ENCODE data around the gene STARD7.

STARD7 gene

GRCh38 chr2:96150007-96150640 lies 58.5 kb downstream of the STARD7 start:
- Histone ChIP-seq H3K27ac (ENCODE audit: insufficient read depth, low read length, poor library complexity, severe bottlenecking) (no peak overlapping the region), H3K27me3 (replicated peaks; ENCODE audit: control insufficient read depth, insufficient read depth, low read length, poor library complexity, severe bottlenecking) (no peaks in the 10 kb centered on the region), H3K9me3 (ENCODE audit: control insufficient read depth, low read length) (no peaks in the 10 kb centered on the region), H3K4me1 (ENCODE audit: control insufficient read depth, insufficient read depth, low read length, poor library complexity, severe bottlenecking) (peaks cover 45% of the 10 kb centered on the region), H3K4me3 (ENCODE audit: insufficient read depth, low read depth, low read length, poor library complexity, severe bottlenecking) (no peak overlapping the region), H3K36me3 (ENCODE audit: control insufficient read depth, insufficient read depth, low read length) (no peaks in the 10 kb centered on the region)
- no peak for DNase-seq

- Histone ChIP-seq H3K36me3 (ENCODE audit: control insufficient read depth, insufficient read depth, low read length) (peaks cover 5% of the 10 kb centered on the region), H3K4me3 (ENCODE audit: insufficient read depth, low read depth, low read length, poor library complexity, severe bottlenecking) (peak overlapping the region; percentile 22), H3K27ac (ENCODE audit: insufficient read depth, low read length, poor library complexity, severe bottlenecking) (peak overlapping the region; percentile 100), H3K4me1 (ENCODE audit: control insufficient read depth, insufficient read depth, low read length, poor library complexity, severe bottlenecking) (peaks cover 52% of the 10 kb centered on the region), H3K27me3 (replicated peaks; ENCODE audit: control insufficient read depth, insufficient read depth, low read length, poor library complexity, severe bottlenecking) (no peaks in the 10 kb centered on the region), H3K9me3 (ENCODE audit: control insufficient read depth, low read length) (no peaks in the 10 kb centered on the region)
- peak; percentile 96 to 98 (median 97) for DNase-seq
Observed at GRCh38 chr2:96148410-96149217, 60.0 kb downstream of the STARD7 start.

- Histone ChIP-seq H3K4me3 (ENCODE audit: insufficient read depth, low read depth, low read length, poor library complexity, severe bottlenecking) (peak overlapping the region; percentile 22), H3K36me3 (ENCODE audit: control insufficient read depth, insufficient read depth, low read length) (peaks cover 12% of the 10 kb centered on the region), H3K4me1 (ENCODE audit: control insufficient read depth, insufficient read depth, low read length, poor library complexity, severe bottlenecking) (peaks cover 61% of the 10 kb centered on the region), H3K9me3 (ENCODE audit: control insufficient read depth, low read length) (no peaks in the 10 kb centered on the region), H3K27me3 (replicated peaks; ENCODE audit: control insufficient read depth, insufficient read depth, low read length, poor library complexity, severe bottlenecking) (no peaks in the 10 kb centered on the region), H3K27ac (ENCODE audit: insufficient read depth, low read length, poor library complexity, severe bottlenecking) (peak overlapping the region; percentile 100)
- no peak for DNase-seq
Observed at GRCh38 chr2:96147593-96148201, 60.9 kb downstream of the STARD7 start.

- Histone ChIP-seq H3K27ac (ENCODE audit: insufficient read depth, low read length, poor library complexity, severe bottlenecking) (peak overlapping the region; percentile 100), H3K36me3 (ENCODE audit: control insufficient read depth, insufficient read depth, low read length) (peaks cover 12% of the 10 kb centered on the region), H3K4me1 (ENCODE audit: control insufficient read depth, insufficient read depth, low read length, poor library complexity, severe bottlenecking) (peaks cover 65% of the 10 kb centered on the region), H3K27me3 (replicated peaks; ENCODE audit: control insufficient read depth, insufficient read depth, low read length, poor library complexity, severe bottlenecking) (no peaks in the 10 kb centered on the region), H3K9me3 (ENCODE audit: control insufficient read depth, low read length) (no peaks in the 10 kb centered on the region), H3K4me3 (ENCODE audit: insufficient read depth, low read depth, low read length, poor library complexity, severe bottlenecking) (peak overlapping the region; percentile 88)
- peak in 2 of 3 donors; percentile 39 to 51 for DNase-seq
Observed at GRCh38 chr2:96146881-96147592, 61.6 kb downstream of the STARD7 start.

- DNase-seq = peak; percentile 81 to 89 (median 83)
- peaks cover 12% of the 10 kb centered on the region for H3K36me3 ChIP-seq (ENCODE audit: control insufficient read depth, insufficient read depth, low read length)
- no peaks in the 10 kb centered on the region for H3K27me3 ChIP-seq (replicated peaks; ENCODE audit: control insufficient read depth, insufficient read depth, low read length, poor library complexity, severe bottlenecking)
- no peaks in the 10 kb centered on the region for H3K9me3 ChIP-seq (ENCODE audit: control insufficient read depth, low read length)
- H3K4me1 ChIP-seq (ENCODE audit: control insufficient read depth, insufficient read depth, low read length, poor library complexity, severe bottlenecking) = peaks cover 62% of the 10 kb centered on the region
- peak overlapping the region; percentile 100 for H3K27ac ChIP-seq (ENCODE audit: insufficient read depth, low read length, poor library complexity, severe bottlenecking)
- peak overlapping the region; percentile 88 for H3K4me3 ChIP-seq (ENCODE audit: insufficient read depth, low read depth, low read length, poor library complexity, severe bottlenecking)
Observed at GRCh38 chr2:96146153-96146880, 62.3 kb downstream of the STARD7 start.

GRCh38 chr2:96145848-96146152 lies 62.8 kb downstream of the STARD7 start:
- Histone ChIP-seq H3K4me3 (ENCODE audit: insufficient read depth, low read depth, low read length, poor library complexity, severe bottlenecking) (peak overlapping the region; percentile 88), H3K9me3 (ENCODE audit: control insufficient read depth, low read length) (no peaks in the 10 kb centered on the region), H3K36me3 (ENCODE audit: control insufficient read depth, insufficient read depth, low read length) (peaks cover 12% of the 10 kb centered on the region), H3K27me3 (replicated peaks; ENCODE audit: control insufficient read depth, insufficient read depth, low read length, poor library complexity, severe bottlenecking) (no peaks in the 10 kb centered on the region), H3K27ac (ENCODE audit: insufficient read depth, low read length, poor library complexity, severe bottlenecking) (peak overlapping the region; percentile 100), H3K4me1 (ENCODE audit: control insufficient read depth, insufficient read depth, low read length, poor library complexity, severe bottlenecking) (peaks cover 58% of the 10 kb centered on the region)
- no peak for DNase-seq

DNA sequence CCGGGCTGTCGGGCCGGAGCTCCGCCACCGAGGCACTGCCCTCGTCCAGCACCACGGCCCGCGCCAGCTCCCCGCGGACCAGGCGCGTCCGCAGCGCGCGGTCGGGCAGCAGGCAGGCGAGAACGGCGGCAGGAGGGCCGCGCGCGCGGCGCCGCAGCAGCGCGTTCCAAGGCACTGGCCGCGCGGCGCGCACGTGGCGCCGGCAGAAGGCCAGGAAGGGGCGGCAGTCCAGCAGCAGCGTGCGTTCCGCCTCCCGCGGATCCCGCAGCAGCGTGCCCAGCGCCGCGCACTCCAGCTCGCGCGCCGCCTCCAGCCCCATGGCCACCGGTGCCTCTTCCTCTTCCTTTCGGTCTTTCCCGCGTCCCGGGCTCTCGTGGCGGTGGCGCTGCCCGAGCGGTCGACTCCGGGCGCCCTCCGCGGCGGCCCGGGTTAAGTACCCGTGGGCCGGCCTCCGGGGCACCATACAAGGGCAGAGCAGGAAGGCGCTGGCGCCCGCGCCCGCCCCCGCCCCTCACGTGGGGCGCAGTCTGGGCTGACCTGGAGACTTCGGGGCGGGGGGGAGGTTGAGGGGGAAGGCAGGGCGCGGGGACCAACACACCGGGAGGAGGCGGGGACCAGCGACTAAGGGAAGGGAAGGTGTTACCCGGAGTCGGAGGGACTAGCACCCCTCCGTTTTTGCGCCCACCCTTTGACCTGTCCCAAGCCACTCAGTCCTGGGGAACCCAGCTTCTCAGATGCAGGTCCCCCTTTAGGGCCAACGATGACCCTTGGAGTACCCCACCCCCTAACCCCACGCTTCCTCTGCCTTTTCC lies 63.4 kb downstream of the STARD7 start, which contains the start of gene DUSP2:
DUSP2 (minus strand) TSS at position 405 of the 812 bp plus-strand sequence; CDS start at position 319, 86 bp downstream.
- H3K9me3 ChIP-seq (ENCODE audit: control insufficient read depth, low read length) = no peaks in the 10 kb centered on the region
- H3K27me3 ChIP-seq (replicated peaks; ENCODE audit: control insufficient read depth, insufficient read depth, low read length, poor library complexity, severe bottlenecking) = no peaks in the 10 kb centered on the region
- H3K27ac ChIP-seq (ENCODE audit: insufficient read depth, low read length, poor library complexity, severe bottlenecking) = peak within 1 kb of the TSS; percentile 100
- H3K4me3 ChIP-seq (ENCODE audit: insufficient read depth, low read depth, low read length, poor library complexity, severe bottlenecking) = peak within 1 kb of the TSS; percentile 88
- peaks cover 58% of the 10 kb centered on the region for H3K4me1 ChIP-seq (ENCODE audit: control insufficient read depth, insufficient read depth, low read length, poor library complexity, severe bottlenecking)
- peaks cover 12% of the 10 kb centered on the region for H3K36me3 ChIP-seq (ENCODE audit: control insufficient read depth, insufficient read depth, low read length)
- peak; percentile 85 to 89 (median 87) for DNase-seq

GRCh38 chr2:96144481-96145035 lies 64.1 kb downstream of the STARD7 start:
- H3K4me3 ChIP-seq (ENCODE audit: insufficient read depth, low read depth, low read length, poor library complexity, severe bottlenecking) = peak overlapping the region; percentile 88
- H3K36me3 ChIP-seq (ENCODE audit: control insufficient read depth, insufficient read depth, low read length) = peaks cover 12% of the 10 kb centered on the region
- DNase-seq = no peak
- no peaks in the 10 kb centered on the region for H3K9me3 ChIP-seq (ENCODE audit: control insufficient read depth, low read length)
- H3K4me1 ChIP-seq (ENCODE audit: control insufficient read depth, insufficient read depth, low read length, poor library complexity, severe bottlenecking) = peaks cover 58% of the 10 kb centered on the region
- H3K27me3 ChIP-seq (replicated peaks; ENCODE audit: control insufficient read depth, insufficient read depth, low read length, poor library complexity, severe bottlenecking) = no peaks in the 10 kb centered on the region
- peak overlapping the region; percentile 100 for H3K27ac ChIP-seq (ENCODE audit: insufficient read depth, low read length, poor library complexity, severe bottlenecking)
